ENCODE data around the gene BOC.

- TF ChIP-seq CTCF (IDR thresholded peaks at IDR 0.05 in 4 of 5, conservative IDR thresholded peaks at IDR 0.05 in 1 of 5) (no peak), POLR2A (IDR thresholded peaks at IDR 0.05) (no peak)
These were observed 37.1 kb upstream of the BOC start for GRCh38 chr3:113174304-113174703.
